ENCODE results near the gene NLGN4X.

The NLGN4X gene

DNA sequence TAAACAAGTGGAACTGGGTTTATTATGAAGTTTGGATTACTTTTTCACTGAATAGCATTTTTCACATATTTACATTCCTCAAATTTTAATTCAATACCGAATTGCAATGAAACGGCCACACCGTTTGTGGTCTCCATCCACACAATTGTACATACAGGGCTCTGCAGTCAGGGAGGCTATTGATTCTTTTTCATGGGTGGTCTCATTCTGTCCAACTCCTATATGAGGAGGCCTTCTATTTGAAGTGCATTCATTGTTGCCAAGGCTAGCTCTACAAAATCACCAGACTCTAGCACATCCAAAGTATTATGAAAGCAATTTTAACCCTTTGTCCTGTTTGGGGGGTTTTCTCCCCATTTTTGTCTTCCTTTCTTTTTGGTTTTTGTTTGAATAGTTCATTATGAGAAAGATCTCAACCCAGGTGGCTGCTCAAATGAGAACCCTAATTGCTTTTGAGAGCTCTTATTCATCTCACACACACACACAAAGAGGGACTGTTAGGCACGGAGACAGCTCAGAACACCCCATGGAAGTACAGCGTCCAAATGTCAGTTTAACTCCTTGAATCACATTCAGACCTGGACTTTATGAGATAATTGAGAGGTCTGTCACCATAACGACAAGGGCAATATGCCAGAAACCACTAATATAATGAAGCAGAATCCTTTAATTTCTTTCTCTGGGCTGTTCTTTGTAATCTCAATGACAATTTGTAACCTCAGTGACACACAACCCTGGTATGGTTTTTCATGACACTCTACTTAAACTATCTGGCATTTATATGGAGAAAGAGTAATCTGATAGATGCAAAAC is 79.4 kb downstream of the NLGN4X start:
- DNase-seq, result no peak

DNA sequence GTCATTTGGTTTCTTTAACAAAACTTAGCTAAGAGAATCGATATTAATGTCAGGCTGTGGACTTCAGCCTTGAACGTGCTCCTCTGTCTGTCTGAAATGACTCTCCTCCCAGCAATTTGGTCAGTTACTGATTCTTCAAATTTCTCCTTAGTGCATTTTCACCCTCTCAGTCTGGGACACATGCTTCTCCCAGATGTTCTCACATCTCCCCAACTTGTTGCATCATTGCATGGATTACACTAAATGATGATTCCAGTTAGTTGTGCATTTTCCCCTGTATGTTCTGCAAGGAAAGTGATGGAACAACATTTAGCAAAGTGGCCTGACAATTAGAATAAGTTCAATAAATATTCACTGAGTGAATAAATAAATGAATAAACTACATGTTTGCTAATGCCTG is 94.4 kb downstream of the NLGN4X start:
- DNase-seq, result no peak

DNA sequence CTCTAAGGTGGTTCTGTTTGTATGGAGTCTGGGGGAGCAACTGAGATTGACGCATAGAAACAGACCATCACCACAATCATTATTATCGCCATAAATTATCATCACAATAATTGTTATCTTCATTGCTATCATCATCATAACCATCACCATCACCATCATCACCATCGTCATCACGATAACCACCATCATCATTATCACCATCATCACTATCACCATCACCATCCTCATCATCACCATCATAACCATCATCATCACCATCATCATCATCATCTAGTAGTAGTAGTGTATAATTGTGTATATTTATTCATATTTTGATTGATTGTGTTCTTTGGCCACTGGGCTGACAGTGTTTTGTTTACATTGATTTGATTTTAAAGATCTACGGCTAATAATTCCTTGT is 95.7 kb downstream of the NLGN4X start:
- DNase-seq, result no peak

DNA sequence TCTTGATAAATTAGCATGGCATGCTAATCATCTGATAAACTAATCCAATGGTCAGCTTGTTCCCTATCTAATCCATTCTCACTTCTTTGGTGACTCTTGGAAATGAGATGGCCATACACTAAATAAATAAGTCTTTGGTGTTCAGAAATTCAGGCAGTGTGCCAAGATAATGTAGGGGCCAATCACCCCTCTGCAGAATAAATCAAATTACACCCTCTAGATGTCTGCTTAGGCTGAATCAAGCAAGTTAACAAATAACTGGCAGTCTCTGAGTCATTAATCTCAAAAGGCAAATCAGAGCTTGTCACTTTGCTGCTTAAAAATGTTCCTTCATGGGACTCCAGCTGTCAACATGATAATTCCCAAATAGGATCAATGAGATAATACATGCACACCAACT is 97.4 kb downstream of the NLGN4X start:
- no peak for DNase-seq

DNA sequence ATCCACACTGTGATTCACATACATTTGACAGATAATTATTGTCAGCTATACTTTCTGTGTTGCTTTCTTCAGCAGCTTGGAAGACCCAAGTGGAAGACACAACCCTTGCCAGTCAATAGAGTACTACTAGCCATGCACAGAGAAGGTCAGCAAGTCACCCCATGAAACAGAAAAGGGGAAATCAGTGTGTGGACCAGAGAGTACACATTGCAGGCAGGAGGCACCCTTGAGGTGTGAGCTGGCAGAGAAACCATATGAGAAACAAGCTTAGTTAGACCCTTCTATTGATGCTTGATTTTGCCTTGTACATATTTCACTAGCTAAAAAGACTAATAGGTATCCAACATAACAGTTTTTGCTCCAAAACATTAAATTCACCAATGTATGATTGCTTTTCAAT is 99.5 kb downstream of the NLGN4X start:
- no peak for DNase-seq

DNA sequence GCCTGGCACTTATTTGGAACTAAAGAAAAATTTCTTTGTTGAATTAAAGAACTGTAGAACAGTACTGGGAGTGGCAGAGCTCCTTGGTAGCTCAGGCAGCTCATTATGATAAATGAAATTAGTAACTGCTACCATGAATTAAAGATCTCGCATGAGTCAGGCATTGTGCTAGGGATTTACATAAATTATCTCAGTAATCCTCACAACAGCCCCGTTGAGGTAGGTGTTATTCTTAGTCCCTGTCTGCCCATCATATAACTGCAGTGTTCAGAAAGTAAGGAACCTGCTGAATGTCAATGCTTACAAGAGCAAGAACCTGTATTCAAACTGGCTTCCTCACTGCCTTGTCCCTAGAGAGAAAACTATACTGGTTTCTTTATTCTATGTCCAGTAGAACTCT is 108.3 kb downstream of the NLGN4X start:
- DNase-seq, result no peak

DNA sequence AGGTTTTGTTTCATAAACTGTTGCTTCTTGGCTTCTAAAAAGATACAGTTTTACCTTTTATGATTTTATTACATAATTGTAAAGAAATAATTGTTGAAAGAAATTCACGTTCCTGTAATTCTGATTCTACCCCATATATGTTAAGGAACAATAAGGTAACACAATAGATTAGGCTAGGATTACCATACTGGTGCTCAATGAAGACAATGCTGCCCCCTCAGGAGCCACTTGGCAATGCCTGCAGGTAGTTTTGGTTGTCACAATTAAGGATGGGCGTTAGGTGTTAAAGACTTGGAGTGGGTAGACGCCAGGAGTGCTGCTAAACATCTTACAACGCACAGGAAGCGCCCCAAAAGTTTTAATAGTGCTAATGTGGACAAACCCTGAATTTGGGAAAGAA is 133.2 kb downstream of the NLGN4X start:
- no peak for DNase-seq

DNA sequence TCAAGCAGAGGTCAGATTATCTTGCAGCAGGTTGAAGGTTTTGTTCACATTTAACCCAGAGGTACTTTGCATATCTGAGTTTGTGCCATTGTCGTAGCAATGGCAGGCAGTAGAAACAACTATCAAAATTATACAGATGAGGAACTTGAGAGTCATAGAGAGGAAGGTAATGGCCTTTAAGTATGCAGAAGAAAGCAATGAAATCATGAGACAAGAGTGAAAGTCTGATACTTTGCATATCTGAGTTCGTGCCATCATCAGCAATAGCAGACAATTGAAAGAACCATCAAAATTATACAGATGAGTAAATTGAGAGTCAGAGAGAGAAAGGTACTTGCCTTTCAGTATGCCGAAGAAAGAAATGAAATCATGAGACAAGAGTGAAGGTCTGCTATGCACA is 154.1 kb downstream of the NLGN4X start:
- DNase-seq, result no peak

DNA sequence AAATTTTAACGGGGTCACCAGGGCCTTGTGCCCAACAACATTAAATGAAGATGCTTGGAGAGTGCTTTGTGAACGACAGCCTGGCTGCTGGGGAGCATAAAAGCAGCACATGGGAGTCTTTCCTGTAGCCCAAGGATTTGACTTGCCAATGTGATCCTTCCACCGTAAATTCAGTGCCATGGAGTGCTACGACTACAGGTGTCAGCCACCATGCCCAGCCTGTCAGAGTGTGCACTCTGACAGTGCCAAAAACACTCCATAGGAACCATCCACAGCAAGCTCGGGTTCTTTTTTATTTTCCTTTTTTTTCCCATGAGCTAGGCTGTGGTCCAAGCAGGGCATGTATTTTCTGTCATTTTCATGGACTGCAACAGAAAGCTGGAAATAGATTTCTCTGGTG is 156.9 kb downstream of the NLGN4X start:
- no peak for DNase-seq

DNA sequence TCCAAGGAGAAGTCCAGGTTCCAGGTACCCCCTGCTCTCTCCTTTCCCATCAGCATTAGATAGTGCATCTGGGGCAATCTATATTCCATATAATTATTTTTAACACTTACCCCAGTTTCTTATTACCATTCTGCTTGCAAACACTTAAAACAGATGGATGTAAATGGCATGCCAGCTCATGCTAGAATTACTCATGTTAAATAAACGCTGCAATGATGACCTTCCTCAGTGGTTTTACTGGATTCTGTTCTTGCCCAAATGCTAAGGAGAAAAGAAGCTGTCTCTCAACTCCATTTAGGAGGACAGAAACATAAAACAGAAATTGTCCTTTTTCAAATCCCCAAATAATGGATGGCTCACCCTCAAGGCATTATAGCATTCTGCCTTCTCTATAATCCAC is 161.1 kb downstream of the NLGN4X start:
- no peak for DNase-seq

DNA sequence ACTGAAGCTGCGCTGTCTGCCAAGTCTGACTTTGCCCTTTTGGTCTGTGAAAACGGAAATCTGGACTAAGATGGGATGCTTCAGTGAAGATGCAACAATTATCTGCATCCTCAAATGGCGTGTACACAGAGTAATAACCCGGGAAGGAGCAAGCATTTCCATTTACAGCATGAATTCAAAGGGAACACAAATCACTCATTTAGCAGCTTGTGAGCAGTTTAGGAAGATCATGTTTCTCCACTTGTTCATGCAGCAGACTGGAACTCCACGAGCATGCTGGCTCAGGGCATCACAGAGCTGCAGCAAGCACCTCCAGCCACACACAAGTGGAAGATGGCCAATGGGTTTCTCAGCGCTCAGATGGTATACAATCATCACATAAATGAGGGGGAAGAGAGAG is 175.5 kb downstream of the NLGN4X start:
- DNase-seq, result no peak

DNA sequence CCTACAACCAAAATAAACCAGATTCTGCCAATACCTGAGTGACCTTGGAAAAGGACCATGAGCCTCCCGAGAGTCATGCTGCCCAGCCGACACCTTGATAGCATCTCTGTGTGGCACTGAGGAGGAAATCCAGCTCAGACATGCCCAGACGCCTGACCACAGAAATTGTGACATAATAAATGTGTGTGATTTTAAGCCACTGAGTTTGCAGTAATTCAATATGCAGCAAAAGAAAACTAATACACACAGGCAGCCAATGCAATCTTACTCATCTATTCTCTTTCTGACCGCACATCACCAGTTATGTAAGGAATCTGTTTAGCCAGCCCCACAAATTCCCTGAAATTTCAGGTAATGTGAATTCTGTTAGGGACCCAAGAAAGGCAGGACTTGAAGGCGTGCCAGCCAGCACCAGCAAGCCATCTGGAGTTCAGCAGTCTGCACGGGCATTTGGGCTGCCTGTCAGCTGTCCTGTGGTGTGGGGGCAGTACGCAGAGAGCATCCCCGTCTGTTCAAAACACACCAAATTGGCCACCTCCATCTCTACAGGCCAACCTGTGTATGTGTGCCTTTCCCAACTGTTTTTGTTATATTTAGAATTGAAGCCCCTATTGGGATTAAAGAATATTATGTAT is 176.4 kb downstream of the NLGN4X start:
- DNase-seq, result no peak

DNA sequence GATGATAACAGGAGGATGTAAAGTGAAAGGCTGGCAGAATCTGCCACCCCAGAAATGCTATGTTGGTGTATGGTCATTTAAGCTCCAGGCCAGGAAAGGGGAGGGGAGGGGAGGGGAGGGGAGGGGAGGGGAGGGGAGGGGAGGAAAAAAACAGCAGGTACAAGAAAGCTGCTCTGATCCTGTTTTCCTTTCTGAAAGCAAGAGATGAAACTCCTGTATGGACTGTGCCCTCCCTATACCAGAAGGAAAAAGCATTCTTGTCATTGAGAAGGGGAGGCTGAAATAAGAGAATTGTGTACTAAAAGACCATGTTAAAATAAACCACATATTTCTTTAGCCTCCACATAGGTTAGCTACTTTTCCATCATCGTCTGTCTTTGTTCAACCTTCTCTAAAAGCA is 179.5 kb downstream of the NLGN4X start:
- no peak for DNase-seq

DNA sequence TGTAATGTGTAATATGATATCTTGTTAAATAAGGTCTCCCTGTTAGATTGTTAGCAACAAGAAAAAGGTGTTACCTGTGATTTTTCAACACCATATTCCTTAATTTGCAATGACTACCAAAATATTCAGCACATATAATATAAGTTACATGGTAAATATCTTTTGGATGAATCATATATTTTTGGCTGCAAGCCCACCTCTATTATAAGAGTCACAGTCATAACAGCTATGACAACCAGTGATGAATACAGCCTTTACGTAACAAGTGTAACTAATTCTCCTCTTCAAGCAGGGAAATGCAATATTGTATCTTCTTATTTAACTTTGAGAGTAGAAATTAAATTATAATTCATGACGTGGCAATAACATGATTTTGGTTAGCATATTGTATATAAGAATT is 187.0 kb downstream of the NLGN4X start:
- DNase-seq, result no peak

DNA sequence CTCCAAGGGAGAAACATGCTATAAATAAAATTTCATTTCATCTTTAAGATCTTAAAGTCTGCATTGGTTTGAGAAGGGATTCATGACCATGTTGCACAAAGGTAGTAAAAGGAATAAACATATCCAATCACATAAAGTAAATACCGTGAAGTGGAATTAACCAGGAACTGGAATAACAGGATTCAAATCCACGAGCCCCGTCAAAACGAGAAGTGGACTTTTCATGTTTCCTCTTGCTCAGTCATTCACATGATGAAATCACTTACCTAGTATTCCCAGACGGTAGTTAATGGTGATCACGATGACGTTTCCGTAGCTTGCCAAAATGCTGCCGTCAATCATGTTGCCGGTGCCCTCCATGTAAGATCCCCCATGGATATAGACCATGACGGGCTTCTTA is 199.7 kb downstream of the NLGN4X start:
- DNase-seq, result no peak

DNA sequence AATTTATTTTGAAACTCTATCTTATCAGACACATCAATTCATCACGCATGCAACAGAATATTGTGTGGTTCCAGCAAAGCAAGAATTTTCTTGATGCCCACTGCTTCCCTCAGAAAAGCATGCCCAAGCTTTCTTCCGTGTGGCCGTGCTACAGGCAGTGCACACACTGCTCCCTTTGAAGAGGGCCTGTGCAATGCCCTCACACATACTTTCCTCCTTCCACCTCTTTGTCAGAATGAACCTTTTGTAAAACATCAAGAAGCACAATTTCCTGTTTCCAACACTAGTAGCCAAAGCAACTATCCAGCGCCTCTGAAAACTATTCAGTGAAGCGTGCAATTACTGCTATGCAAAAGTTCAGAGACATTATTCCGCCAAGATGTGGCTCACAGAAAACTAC is 201.7 kb downstream of the NLGN4X start:
- DNase-seq, result no peak

DNA sequence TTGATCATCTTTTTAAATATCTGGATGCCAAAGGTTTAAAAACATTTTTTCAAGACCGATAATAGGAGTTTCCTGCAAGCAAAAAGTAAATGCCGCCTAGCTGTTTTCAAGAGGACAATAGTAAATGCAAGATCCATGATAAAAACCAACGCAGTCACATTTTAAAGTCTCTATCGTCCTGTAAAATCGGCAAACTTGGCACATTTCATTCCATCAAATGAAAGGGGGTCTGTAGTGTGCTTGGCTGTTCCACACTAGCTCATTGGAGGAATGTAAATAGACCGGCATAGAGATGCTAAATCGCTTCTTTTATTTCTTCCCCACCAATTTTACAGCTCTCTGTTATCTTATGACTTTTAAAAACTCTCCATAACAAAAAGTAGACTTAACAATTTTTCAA is 202.2 kb downstream of the NLGN4X start:
- no peak for DNase-seq

DNA sequence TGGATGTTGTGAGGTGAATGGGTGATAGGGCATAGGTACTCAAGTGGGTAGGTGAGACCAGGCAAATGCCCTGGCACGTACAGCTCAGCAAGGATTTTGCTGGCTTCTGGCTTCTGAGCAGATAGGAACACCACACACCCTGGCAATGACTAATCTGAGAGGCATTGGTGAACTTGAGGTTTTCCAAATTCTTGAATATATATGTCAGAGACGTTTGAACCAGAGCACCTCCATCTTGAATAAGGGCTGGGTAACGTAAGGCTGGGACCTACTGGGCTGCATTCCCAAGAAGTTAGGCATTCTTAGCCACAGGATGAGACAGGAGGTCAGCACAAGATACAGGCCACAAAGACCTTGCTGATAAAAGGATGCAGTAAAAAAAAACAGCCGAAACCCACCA is 204.5 kb downstream of the NLGN4X start:
- peak; percentile 77 for DNase-seq

DNA sequence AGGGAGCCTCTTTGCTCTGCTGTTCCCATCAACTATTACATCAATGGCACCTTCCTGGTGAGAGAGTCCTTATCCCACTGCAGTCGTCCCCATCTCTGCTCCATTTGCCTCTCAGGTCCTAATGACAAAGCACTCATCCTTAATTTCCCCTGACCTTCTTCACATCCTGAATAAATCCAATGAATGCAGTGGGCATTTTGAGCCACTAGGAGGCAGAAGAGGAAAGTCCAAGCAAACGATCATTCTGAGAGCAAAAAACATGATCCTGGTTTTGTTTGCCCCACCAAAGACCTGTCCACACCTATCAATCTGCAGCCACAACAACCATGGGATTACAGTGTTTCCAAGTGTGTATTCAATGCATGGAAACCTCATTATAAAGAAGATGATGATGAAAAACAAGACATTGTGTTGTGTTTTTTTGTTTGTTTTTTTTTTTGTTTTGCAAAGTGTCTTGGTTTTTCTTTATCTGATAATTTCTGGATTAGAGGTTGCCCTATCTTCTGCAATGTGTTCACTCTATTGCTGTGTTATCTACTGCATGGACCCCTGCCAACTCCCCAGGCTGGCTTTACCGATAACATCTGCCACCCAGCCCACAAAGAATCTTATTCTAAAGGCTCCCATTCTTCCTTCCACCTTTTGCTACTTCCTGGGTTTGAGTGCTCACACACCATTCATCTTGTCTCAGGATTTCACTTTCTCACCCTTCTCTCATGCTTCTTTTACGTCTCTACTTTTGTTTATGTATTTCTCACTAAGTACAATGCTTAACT is 207.2 kb downstream of the NLGN4X start:
- peak; percentile 66 for DNase-seq

DNA sequence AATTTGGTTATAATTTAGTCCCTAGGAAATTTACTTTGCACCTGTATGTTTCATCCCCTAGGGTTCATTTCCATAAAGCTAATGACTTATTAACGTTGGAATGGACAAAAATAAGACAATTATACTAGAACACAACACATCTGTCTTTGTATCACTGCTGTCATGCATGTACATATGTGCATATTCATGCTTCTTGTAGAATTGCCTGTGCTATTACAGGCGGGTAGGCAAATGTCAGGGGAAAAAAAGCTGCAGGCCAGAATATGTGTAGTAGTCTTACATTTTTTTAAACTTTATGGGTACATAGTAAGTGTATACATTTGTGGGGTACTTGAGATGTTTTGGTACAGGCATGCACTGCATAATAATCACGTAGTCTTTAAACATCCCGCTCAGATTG is 209.6 kb downstream of the NLGN4X start:
- no peak for DNase-seq

DNA sequence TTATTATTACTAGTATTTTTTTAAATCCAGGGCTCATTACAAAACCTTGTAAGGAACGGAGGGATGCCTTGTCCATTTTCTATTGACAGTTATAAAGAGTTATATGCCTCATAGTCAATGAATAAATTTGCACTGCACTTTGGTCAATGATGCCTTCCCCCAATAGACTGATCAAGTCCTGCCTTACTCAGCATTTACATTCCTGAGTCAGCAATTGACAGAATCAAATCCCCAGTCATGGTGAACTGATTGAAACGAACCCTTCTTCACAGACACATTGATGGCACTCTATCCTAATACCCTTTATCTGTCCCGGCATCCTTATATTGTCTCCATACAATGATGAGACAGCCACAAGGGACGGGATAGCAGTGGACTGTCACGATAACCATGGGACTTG is 213.2 kb downstream of the NLGN4X start:
- no peak for DNase-seq

DNA sequence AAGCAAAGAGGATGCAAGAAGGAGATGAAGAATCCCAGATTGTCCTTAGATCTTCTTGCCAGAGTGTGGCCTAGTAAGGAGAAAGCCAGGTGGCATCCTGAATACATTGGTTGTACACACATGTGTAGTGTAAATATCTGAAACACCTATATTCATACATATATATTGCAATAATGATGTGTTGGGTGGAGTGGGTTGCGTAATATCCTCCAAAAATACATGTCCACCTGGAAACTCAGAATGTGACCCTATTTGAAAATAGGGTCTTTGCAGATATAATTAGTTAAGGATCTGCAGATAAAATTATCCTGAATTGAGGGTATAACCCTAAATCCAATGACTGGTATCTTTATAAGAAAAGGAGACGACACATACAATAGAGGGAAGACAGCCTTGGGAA is 216.3 kb downstream of the NLGN4X start:
- DNase-seq, result no peak

DNA sequence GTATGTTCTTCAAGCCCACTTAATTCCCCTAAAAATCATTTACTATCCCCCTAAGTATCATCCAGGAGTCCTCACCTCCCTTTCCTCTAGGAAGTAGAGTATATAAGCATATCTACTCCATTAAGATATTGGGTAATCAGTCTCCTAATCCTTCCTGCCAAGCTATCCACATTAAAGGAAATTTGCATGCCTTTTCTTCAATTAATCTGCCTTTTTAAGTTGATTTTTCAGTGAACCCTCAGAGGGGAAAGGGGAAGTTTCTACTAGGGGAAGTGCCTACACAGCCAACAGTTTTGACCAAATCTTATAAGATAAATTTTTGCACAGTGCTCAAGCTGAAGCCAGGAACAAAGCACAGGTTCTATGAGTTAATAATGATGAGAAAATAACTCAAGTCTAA is 222.8 kb downstream of the NLGN4X start:
- no peak for DNase-seq

DNA sequence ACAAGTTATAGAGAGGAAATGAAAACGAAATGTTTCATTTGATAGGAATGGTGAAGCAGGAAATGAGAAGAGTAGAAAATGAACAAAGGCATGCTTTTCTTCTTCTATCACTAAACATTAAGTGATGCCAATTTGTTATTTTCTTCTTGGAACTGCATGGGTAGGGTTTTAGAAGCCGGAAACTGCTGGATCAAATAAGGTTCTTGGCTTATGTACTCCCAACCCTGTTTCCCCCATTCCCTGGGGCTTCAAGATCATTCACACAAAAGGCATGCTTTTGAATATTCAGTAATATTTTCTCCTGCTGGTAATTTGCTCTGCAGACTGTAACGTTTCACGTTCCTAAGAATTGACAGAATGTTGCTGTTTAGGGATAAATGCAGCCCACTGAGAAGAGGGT is 224.1 kb downstream of the NLGN4X start:
- DNase-seq, result no peak

Data from islet precursor cell (in vitro differentiated cells).